Thyroid gland (tissue), 4 donors: ENCODE data around the gene PABPC3.

Experiments
- CTCF ChIP-seq, 6 experiments: fragments of 200-600 bp in 3 of 6; fragments of 450-650 bp in 3 of 6; sonication (generic) in 3 of 6; IDR thresholded peaks; one replicate each; pipeline ENCODE4 v1.5.1; 2016 to 2019; ENCODE audit warnings: antibody characterized with exemption in 6 of 6, mild to moderate bottlenecking in 2 of 6, inconsistent platforms in 1 of 6, moderate library complexity in 1 of 6
- POLR2A ChIP-seq, 2 donors: fragments of 450-650 bp; IDR thresholded peaks; one replicate each; pipeline ENCODE4 v1.6.1; 2017; ENCODE audit warnings: antibody characterized with exemption in 2 of 2, mild to moderate bottlenecking in 2 of 2, moderate library complexity in 1 of 2

DNA sequence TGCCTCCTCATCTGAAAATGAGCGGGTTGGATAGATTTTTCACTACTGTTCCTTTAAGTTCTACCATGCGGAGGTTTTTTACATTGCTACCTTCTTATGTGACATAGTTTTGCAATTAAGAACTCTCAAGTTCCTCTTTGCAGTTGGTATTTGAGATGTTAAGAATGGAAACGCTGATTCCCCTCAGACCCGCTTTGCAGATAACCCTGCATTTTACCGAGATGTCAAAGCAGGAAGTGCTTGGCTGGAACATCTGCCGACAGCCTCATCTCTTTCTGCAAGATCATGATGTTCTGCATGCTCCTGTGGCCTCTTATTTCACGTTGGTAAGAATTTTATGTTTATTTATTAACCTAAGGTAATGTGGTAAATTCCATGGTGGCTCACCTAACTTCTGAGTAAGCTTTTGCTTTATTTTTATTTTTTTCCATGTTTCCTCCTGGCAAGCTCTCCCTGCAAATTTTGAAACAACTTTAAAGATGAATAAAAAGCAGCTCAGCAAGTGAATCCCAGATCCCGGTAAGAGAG, 22.5 kb downstream of the PABPC3 start:
- TF ChIP-seq CTCF (IDR thresholded peaks at IDR 0.05) (no peak), POLR2A (IDR thresholded peaks at IDR 0.05) (no peak)
